Testis (tissue), 3 donors: Measurements from ENCODE around the gene PERM1. TPM values are rescaled to one million over a fixed set of nuclear protein-coding genes. Genes with fewer than 3 reads are reported as not detected.

Source experiments
- DNase-seq: peaks from one replicate; pipeline ENCODE4 v3.0.0-alpha.2; 2019
- H3K27ac ChIP-seq, 2 donors: fragments of 200-600 bp; sonication (generic); one replicate each; pipeline ENCODE4 v1.5.1; 2019
- H3K27me3 ChIP-seq: fragments of 200-600 bp; sonication (generic); one replicate; pipeline ENCODE4 v1.5.1; 2019
- H3K36me3 ChIP-seq: fragments of 200-600 bp; sonication (generic); one replicate; pipeline ENCODE4 v1.5.1; 2017; ENCODE audit warnings: low read depth; ENCODE audit errors: missing control alignments
- H3K4me1 ChIP-seq: fragments of 200-600 bp; sonication (generic); one replicate; pipeline ENCODE4 v1.5.1; 2019
- H3K4me3 ChIP-seq, 2 donors: fragments of 200-600 bp; sonication (generic); one replicate each; pipeline ENCODE4 v1.5.1; 2017 to 2019
- H3K9me3 ChIP-seq: fragments of 200-600 bp; sonication (generic); one replicate; pipeline ENCODE4 v1.5.1; 2017
- POLR2A ChIP-seq: fragments of 450-650 bp; IDR thresholded peaks from one replicate; pipeline ENCODE4 v1.6.1; 2017; ENCODE audit warnings: antibody characterized with exemption, mild to moderate bottlenecking, moderate library complexity
- WGBS, 2 donors: methylation state at CpG; one replicate each; pipeline ENCODE4 v1.1.5; 2018; 5-methylcytosine and 5-hydroxymethylcytosine counted together
- intact Hi-C: fragments of 100-400 bp; cut with DNase I; formaldehyde crosslinking; loops from one replicate; pipeline ENCODE4 v1.15.1; 2023; ENCODE audit warnings: low total_unique reads
- polyA plus RNA-seq: library from polyadenylated mRNA; stranded (reverse); fragments of 350-450 nt; fragmentation: Illumina TruSeq; extraction: RNeasy Lipid Tissue Mini Kit (QIAGEN cat#74804); gene quantifications from one replicate; pipeline ENCODE4 v1.2.3, GENCODE V29; 2014; ENCODE audit warnings: low read depth, low replicate concordance; ENCODE audit not compliant: insufficient read depth
- total RNA-seq, 2 donors: library from RNA; depleted of rRNA; stranded (reverse); fragments of >200 nt; gene quantifications; one replicate each; pipeline ENCODE4 v1.2.3, GENCODE V29; 2016
- TF ChIP-seq, protein P1 (sequence below), 3 experiments: fragments of 450-650 bp in 2 of 3; fragments of 200-600 bp in 1 of 3; sonication (generic) in 1 of 3; IDR thresholded peaks; one replicate each; pipeline ENCODE4 v1.5.1; 2016 to 2019; ENCODE audit warnings: antibody characterized with exemption in 3 of 3, mild to moderate bottlenecking in 2 of 3, moderate library complexity in 1 of 3

Gene PERM1
- total and polyA plus RNA-seq, 3 donors from 2014 or later: 0.65 to 4.9 (median 3.2) TPM

GRCh38 chr1:973459-974292, 8.2 kb downstream of the PERM1 start:
- intact Hi-C loops: loop anchor here (10.0 kb wide), 1 partner anchor 69 kb away; no protein-coding TSS in a partner anchor
- DNase-seq: no peak
- Histone ChIP-seq H3K36me3 (no peaks in the 10 kb centered on the region), H3K27ac (no peak overlapping the region), H3K4me3 (no peak overlapping the region), H3K4me1 (peaks cover 5% of the 10 kb centered on the region), H3K9me3 (no peaks in the 10 kb centered on the region), H3K27me3 (no peaks in the 10 kb centered on the region)
- TF ChIP-seq, protein P1, sequence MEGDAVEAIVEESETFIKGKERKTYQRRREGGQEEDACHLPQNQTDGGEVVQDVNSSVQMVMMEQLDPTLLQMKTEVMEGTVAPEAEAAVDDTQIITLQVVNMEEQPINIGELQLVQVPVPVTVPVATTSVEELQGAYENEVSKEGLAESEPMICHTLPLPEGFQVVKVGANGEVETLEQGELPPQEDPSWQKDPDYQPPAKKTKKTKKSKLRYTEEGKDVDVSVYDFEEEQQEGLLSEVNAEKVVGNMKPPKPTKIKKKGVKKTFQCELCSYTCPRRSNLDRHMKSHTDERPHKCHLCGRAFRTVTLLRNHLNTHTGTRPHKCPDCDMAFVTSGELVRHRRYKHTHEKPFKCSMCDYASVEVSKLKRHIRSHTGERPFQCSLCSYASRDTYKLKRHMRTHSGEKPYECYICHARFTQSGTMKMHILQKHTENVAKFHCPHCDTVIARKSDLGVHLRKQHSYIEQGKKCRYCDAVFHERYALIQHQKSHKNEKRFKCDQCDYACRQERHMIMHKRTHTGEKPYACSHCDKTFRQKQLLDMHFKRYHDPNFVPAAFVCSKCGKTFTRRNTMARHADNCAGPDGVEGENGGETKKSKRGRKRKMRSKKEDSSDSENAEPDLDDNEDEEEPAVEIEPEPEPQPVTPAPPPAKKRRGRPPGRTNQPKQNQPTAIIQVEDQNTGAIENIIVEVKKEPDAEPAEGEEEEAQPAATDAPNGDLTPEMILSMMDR (IDR thresholded peaks at IDR 0.05): no peak
- no peak for TF ChIP-seq POLR2A
- 74 to 80% methylated on average over 11 to 27 of the region's 28 CpGs for WGBS, 2 donors

DNA sequence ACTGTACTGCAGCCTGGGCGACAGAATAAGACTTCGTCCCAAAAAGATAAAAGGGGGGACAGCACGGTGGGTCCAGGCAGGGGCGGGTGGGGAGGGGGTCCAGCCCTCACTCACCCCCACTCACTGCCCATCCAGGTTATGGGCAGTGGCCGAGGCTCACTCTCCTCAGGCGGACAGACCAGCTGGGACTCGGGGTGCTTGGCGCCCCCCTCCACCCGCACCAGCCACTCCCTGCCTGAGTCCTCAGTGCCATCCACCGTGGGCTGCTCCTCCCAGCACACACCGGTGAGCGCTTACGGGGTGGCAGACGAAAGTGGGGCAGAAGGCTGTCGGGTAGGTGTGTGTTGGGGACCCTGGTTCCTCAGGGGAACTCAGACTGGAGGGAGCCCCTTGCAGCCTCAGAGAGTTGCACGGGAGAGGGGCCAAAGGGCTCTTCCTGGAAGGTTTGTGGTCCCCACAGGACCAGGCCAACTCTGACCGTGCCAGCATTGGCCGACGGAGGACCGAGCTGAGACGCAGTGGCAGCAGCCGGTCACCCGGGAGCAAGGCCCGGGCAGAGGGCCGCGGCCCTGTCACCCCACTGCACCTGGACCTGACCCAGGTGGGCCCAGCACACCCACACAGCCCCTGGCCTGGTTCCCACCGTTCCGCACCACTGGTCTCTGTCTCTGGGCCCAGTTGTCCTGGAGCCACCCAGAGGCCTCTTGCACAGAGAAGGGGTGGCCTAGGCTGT, 9.0 kb downstream of the PERM1 start:
- H3K36me3 ChIP-seq: no peaks in the 10 kb centered on the region
- peaks cover 5% of the 10 kb centered on the region for H3K4me1 ChIP-seq
- H3K27me3 ChIP-seq: no peaks in the 10 kb centered on the region
- no peak overlapping the region for H3K4me3 ChIP-seq
- no peak overlapping the region for H3K27ac ChIP-seq
- WGBS, 2 donors: 77 to 85% methylated on average over 4 to 24 of the region's 28 CpGs
- no peak for TF ChIP-seq POLR2A
- TF ChIP-seq, protein P1 (IDR thresholded peaks at IDR 0.05): no peak
- intact Hi-C loops: loop anchor here (10.0 kb wide), 1 partner anchor 68 kb away; no protein-coding TSS in a partner anchor
- no peak for DNase-seq
- no peaks in the 10 kb centered on the region for H3K9me3 ChIP-seq

DNA sequence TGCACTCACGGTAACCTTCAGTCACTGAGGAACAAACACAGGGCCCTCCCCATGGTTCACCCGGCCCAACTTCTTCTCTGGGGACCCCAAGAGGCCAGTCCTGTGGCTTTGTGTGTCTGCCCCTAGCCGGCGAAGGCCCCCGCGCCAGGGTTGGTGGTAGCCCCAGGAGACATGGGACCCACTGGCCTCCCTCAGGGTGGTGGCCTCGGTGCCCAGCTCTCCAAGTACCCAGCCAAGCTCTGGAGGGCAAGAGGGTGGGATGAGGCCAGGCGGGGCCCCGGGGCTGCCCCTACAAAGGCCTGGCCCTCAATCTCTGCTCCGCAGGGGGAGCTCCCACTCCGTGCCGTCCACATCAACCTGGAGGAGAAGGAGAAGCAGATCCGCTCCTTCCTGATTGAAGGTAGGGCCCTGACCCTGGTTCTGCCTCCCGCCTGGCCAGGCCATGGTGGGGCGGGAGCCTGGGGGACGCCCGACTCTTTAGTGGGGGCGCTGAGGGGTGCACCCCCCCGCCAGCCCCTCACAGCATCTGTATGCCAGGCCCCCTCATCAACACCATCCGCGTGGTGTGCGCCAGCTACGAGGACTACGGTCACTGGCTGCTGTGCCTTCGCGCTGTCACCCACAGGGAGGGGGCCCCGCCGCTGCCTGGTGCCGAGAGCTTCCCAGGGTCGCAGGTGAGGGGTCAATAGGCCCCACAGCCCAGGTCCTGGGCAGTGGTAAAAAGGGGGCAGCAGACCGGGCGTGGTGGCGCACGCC, 10.0 kb downstream of the PERM1 start:
- Histone ChIP-seq H3K4me3 (no peak overlapping the region), H3K27ac (no peak overlapping the region), H3K4me1 (peaks cover 9% of the 10 kb centered on the region), H3K36me3 (no peaks in the 10 kb centered on the region), H3K9me3 (no peaks in the 10 kb centered on the region), H3K27me3 (no peaks in the 10 kb centered on the region)
- no peak for TF ChIP-seq POLR2A
- TF ChIP-seq, protein P1 (IDR thresholded peaks at IDR 0.05): no peak
- 81 to 83% methylated on average over 18 to 34 of the region's 34 CpGs for WGBS, 2 donors
- intact Hi-C loops: loop anchor here (10.0 kb wide), 1 partner anchor 67 kb away; no protein-coding TSS in a partner anchor
- DNase-seq: no peak

GRCh38 chr1:970973-971730, 10.7 kb downstream of the PERM1 start:
- Histone ChIP-seq H3K4me1 (peaks cover 9% of the 10 kb centered on the region), H3K27ac (no peak overlapping the region), H3K27me3 (no peaks in the 10 kb centered on the region), H3K36me3 (no peaks in the 10 kb centered on the region), H3K9me3 (no peaks in the 10 kb centered on the region), H3K4me3 (no peak overlapping the region)
- DNase-seq: no peak
- intact Hi-C loops: loop anchor here (10.0 kb wide), 1 partner anchor 66 kb away; no protein-coding TSS in a partner anchor
- TF ChIP-seq POLR2A: no peak
- TF ChIP-seq, protein P1 (IDR thresholded peaks at IDR 0.05): no peak
- 52 to 90% methylated on average over 2 to 41 of the region's 42 CpGs for WGBS, 2 donors
